Mesendoderm (in vitro differentiated cells): ENCODE results near the gene LACTBL1.
"Not testable (repeated sequence)": the region's sequence is repeated elsewhere in the genome, so short reads cannot be mapped to it uniquely, and the experiment has no call there.

Experiments
- DNase-seq: peaks from one replicate; pipeline ENCODE4 v3.0.0; 2013
- H2AK5ac ChIP-seq: 2 replicates; pipeline ENCODE4 v1.6.1; 2013; ENCODE audit warnings: low read length, inconsistent platforms
- H2BK120ac ChIP-seq: 2 replicates; pipeline ENCODE4 v1.6.1; 2013; ENCODE audit warnings: low read depth, mild to moderate bottlenecking, low read length, moderate library complexity, mixed read lengths
- H2BK15ac ChIP-seq: replicated peaks from 2 replicates; pipeline ENCODE4 v1.6.1; 2013; ENCODE audit warnings: low read depth, mild to moderate bottlenecking, moderate library complexity
- H2BK5ac ChIP-seq: 2 replicates; pipeline ENCODE4 v1.6.1; 2013; ENCODE audit warnings: low read length, inconsistent platforms
- H3K18ac ChIP-seq: 2 replicates; pipeline ENCODE4 v1.6.1; 2013; ENCODE audit warnings: mild to moderate bottlenecking, low read length, mixed read lengths
- H3K23ac ChIP-seq: one replicate; pipeline ENCODE4 v1.6.1; 2013; ENCODE audit warnings: low read length
- H3K27ac ChIP-seq: 2 replicates; pipeline ENCODE4 v1.5.1; 2013; ENCODE audit warnings: low read depth, mild to moderate bottlenecking, inconsistent platforms, low read length, moderate library complexity
- H3K27me3 ChIP-seq: 2 replicates; pipeline ENCODE4 v1.6.1; 2013; ENCODE audit warnings: low read length, control low read depth, mild to moderate bottlenecking, inconsistent platforms; ENCODE audit not compliant: insufficient read depth, poor library complexity
- H3K36me3 ChIP-seq: 2 replicates; pipeline ENCODE4 v1.6.1; 2013; ENCODE audit warnings: low read length, inconsistent platforms; ENCODE audit not compliant: control insufficient read depth, insufficient read depth
- H3K4ac ChIP-seq: one replicate; pipeline ENCODE4 v1.6.1; 2013; ENCODE audit warnings: low read depth, mild to moderate bottlenecking, low read length, moderate library complexity
- H3K4me1 ChIP-seq: 2 replicates; pipeline ENCODE4 v1.6.1; 2013; ENCODE audit warnings: low read depth, low read length, inconsistent platforms; ENCODE audit not compliant: control insufficient read depth
- H3K4me2 ChIP-seq: 2 replicates; pipeline ENCODE4 v1.6.1; 2013; ENCODE audit warnings: low read length
- H3K4me3 ChIP-seq: 2 replicates; pipeline ENCODE4 v1.5.1; 2013; ENCODE audit warnings: mild to moderate bottlenecking, low read length
- H3K56ac ChIP-seq: one replicate; pipeline ENCODE4 v1.6.1; 2013; ENCODE audit warnings: low read length
- H3K79me1 ChIP-seq: 2 replicates; pipeline ENCODE4 v1.6.1; 2013; ENCODE audit warnings: low read length, inconsistent platforms
- H3K79me2 ChIP-seq: 2 replicates; pipeline ENCODE4 v1.6.1; 2013; ENCODE audit warnings: mild to moderate bottlenecking, low read length; ENCODE audit not compliant: control insufficient read depth, insufficient read depth
- H3K9ac ChIP-seq: 2 replicates; pipeline ENCODE4 v1.6.1; 2013; ENCODE audit warnings: low read length, inconsistent platforms
- H4K5ac ChIP-seq: one replicate; pipeline ENCODE4 v1.6.1; 2013; ENCODE audit warnings: low read length
- H4K8ac ChIP-seq: one replicate; pipeline ENCODE4 v1.6.1; 2013; ENCODE audit warnings: low read depth, mild to moderate bottlenecking, control low read depth, low read length, moderate library complexity
- WGBS: extraction: QIAGEN DNeasy Blood & Tissue Kit; methylation state at CpG from one replicate; pipeline ENCODE4 v1.1.7; 2013; ENCODE audit warnings: low lambda C conversion rate, missing lambda C conversion rate; ENCODE audit not compliant: insufficient coverage; ENCODE audit errors: extremely low coverage; 5-methylcytosine and 5-hydroxymethylcytosine counted together

LACTBL1 gene

GRCh38 chr1:22992384-22992783 lies 19.7 kb upstream of the LACTBL1 start:
- not testable (repeated sequence) for H3K36me3 ChIP-seq, H3K9ac ChIP-seq, H2AK5ac ChIP-seq, H3K27ac ChIP-seq, H3K23ac ChIP-seq, H3K79me1 ChIP-seq, H4K8ac ChIP-seq, DNase-seq, H3K4me1 ChIP-seq, H3K79me2 ChIP-seq, H3K4ac ChIP-seq, H3K27me3 ChIP-seq, H2BK120ac ChIP-seq, H3K56ac ChIP-seq, H2BK15ac ChIP-seq, H3K18ac ChIP-seq, H3K4me3 ChIP-seq, H3K4me2 ChIP-seq, H2BK5ac ChIP-seq, H4K5ac ChIP-seq
- no CpG with 5 or more reads among the region's 3 CpGs for WGBS

- Histone ChIP-seq H3K56ac (no peak overlapping the region), H3K23ac (peak overlapping the region; percentile 89), H4K8ac (no peak overlapping the region), H3K36me3 (no peaks in the 10 kb centered on the region), H3K27ac (no peak overlapping the region), H3K4ac (no peak overlapping the region), H3K4me3 (no peak overlapping the region), H3K27me3 (no peaks in the 10 kb centered on the region), H3K4me2 (no peak overlapping the region), H3K18ac (no peak overlapping the region), H3K79me2 (no peaks in the 10 kb centered on the region), H3K4me1 (no peaks in the 10 kb centered on the region), H2BK120ac (no peak overlapping the region), H3K9ac (no peak overlapping the region), H3K79me1 (no peaks in the 10 kb centered on the region), H2BK15ac (no peak overlapping the region), H4K5ac (no peak overlapping the region), H2BK5ac (no peak overlapping the region), H2AK5ac (no peak overlapping the region)
- WGBS: no CpG with 5 or more reads among the region's 4 CpGs
- DNase-seq: no peak
Observed at GRCh38 chr1:22983944-22984343, 11.3 kb upstream of the LACTBL1 start.

DNA sequence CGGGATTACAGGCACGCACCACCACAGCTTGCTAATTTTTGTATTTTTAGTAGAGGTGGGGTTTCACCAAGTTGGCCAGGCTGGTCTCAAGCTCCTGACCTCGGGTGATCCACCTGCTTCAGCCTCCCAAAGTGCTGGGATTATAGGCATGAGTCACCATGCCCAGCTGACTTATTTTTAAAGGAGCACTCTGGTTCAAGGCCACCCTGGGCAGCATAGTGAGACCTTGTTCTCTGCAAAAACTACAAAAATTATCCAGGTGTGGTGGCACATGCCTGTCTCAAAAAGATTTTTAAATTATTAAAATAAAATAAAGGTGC lies 7.8 kb upstream of the LACTBL1 start:
- H2AK5ac ChIP-seq, H3K18ac ChIP-seq, H3K4ac ChIP-seq, H2BK120ac ChIP-seq, H2BK5ac ChIP-seq, H3K4me3 ChIP-seq, H4K5ac ChIP-seq, H3K79me1 ChIP-seq, H3K23ac ChIP-seq, H3K9ac ChIP-seq, DNase-seq, H3K27me3 ChIP-seq, H4K8ac ChIP-seq, H3K79me2 ChIP-seq, H3K36me3 ChIP-seq, H3K4me1 ChIP-seq, H3K56ac ChIP-seq, H2BK15ac ChIP-seq, H3K27ac ChIP-seq, H3K4me2 ChIP-seq: not testable (repeated sequence)
- WGBS: no CpG with 5 or more reads among the region's 3 CpGs

DNA sequence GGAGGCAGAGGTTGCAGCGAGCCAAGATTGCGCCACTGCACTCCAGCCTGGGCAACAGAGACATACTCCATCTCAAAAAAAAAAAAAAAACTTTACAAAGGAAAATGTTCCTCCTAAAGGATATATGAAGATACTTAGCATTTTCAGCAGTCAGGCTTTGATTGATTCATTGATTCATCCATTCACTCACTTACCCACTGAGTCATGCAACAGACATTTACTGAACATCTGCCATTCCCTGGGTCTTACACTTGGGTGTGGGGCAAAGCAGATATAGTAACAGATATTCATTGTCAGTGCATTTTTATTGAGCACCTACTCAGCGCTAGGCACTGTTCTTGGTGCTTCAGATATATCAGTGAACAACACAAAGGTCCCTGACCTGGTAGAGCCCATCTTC lies 5.6 kb upstream of the LACTBL1 start:
- H3K4me1 ChIP-seq: no peaks in the 10 kb centered on the region
- no peak overlapping the region for H3K56ac ChIP-seq
- no peaks in the 10 kb centered on the region for H3K79me1 ChIP-seq
- no peak overlapping the region for H3K23ac ChIP-seq
- no peak overlapping the region for H3K4ac ChIP-seq
- no peak overlapping the region for H2BK15ac ChIP-seq
- no peak overlapping the region for H3K18ac ChIP-seq
- no peak overlapping the region for H4K8ac ChIP-seq
- WGBS: no CpG with 5 or more reads among the region's 3 CpGs
- no peak for DNase-seq
- H3K9ac ChIP-seq: no peak overlapping the region
- H4K5ac ChIP-seq: no peak overlapping the region
- no peak overlapping the region for H2AK5ac ChIP-seq
- no peaks in the 10 kb centered on the region for H3K36me3 ChIP-seq
- H3K27me3 ChIP-seq: no peaks in the 10 kb centered on the region
- no peak overlapping the region for H3K27ac ChIP-seq
- no peaks in the 10 kb centered on the region for H3K79me2 ChIP-seq
- H3K4me3 ChIP-seq: no peak overlapping the region
- no peak overlapping the region for H2BK120ac ChIP-seq
- no peak overlapping the region for H3K4me2 ChIP-seq
- H2BK5ac ChIP-seq: no peak overlapping the region

DNA sequence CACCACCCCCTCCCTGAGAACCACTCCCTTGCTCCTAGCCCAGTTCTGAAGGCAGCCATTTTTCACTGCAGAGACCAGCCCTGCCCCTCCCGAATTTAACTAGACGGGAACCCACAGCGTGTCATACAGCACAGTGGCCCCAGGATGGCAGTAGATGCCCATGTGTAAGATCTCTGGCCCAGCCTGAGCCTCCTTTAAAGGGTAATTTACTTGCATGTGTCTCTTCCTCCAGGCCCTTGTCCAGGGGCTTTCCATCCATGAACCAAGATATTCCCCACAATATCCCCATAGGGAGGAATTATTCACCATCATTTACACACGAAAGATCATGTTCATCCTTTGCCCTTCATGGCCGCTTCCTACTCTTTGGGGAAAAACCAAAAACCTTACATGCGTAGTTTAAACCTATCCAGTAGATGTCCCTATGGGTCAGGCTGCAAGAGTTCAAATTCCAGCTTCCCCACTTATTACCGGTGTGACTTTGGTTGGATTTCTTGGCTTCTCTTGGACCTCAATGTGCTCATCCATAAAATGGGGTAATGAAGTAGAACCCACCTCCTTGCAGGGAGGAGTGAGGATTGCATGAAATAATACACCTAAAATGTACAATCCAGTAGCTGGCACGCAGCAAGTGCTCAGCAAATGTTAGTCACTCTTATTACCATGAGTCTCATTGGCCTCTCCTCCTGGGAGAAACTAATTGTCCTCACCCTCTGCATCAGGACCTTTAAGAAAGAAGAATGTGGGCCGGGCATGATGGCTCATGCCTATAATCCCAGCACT lies 4.0 kb upstream of the LACTBL1 start:
- Histone ChIP-seq H3K4me3 (no peak overlapping the region), H3K79me2 (no peaks in the 10 kb centered on the region), H3K79me1 (no peaks in the 10 kb centered on the region), H3K4me2 (no peak overlapping the region), H3K23ac (no peak overlapping the region), H3K36me3 (no peaks in the 10 kb centered on the region), H4K8ac (no peak overlapping the region), H2BK120ac (no peak overlapping the region), H3K56ac (peak overlapping the region; percentile 80), H3K27me3 (no peaks in the 10 kb centered on the region), H3K27ac (no peak overlapping the region), H2BK5ac (peak overlapping the region; percentile 64), H2BK15ac (no peak overlapping the region), H3K9ac (peak overlapping the region; percentile 44), H2AK5ac (peak overlapping the region; percentile 82), H3K4ac (no peak overlapping the region), H3K18ac (peak overlapping the region; percentile 32), H4K5ac (no peak overlapping the region), H3K4me1 (no peaks in the 10 kb centered on the region)
- peak; percentile 93 for DNase-seq
- WGBS: no CpG with 5 or more reads among the region's 9 CpGs

GRCh38 chr1:22976127-22976460 lies 3.4 kb upstream of the LACTBL1 start:
- peak overlapping the region; percentile 56 for H2AK5ac ChIP-seq
- no peak overlapping the region for H3K23ac ChIP-seq
- H3K79me2 ChIP-seq: no peaks in the 10 kb centered on the region
- WGBS: no CpG with 5 or more reads among the region's 4 CpGs
- peak overlapping the region; percentile 93 for H4K5ac ChIP-seq
- no peak overlapping the region for H2BK15ac ChIP-seq
- peak overlapping the region; percentile 88 for H2BK5ac ChIP-seq
- no peak overlapping the region for H3K27ac ChIP-seq
- H4K8ac ChIP-seq: no peak overlapping the region
- DNase-seq: no peak
- no peaks in the 10 kb centered on the region for H3K27me3 ChIP-seq
- no peak overlapping the region for H2BK120ac ChIP-seq
- no peak overlapping the region for H3K4ac ChIP-seq
- no peaks in the 10 kb centered on the region for H3K79me1 ChIP-seq
- H3K4me2 ChIP-seq: no peak overlapping the region
- H3K36me3 ChIP-seq: no peaks in the 10 kb centered on the region
- H3K9ac ChIP-seq: peak overlapping the region; percentile 44
- no peaks in the 10 kb centered on the region for H3K4me1 ChIP-seq
- peak overlapping the region; percentile 80 for H3K56ac ChIP-seq
- H3K18ac ChIP-seq: peak overlapping the region; percentile 32
- H3K4me3 ChIP-seq: no peak overlapping the region
